IMR-90 (cell line): ENCODE measurements around the gene GMCL2. TPM values are rescaled to one million over a fixed set of nuclear protein-coding genes. Genes with fewer than 3 reads are reported as not detected.

ENCODE experiments used
- ATAC-seq: fragments of 200-7000 bp; cut with Tn5 transposase; 2 replicates; pipeline ENCODE4 v1.9.1; 2020; ENCODE audit warnings: low read depth, mild to moderate bottlenecking, moderate library complexity
- BruUV-seq: library from RNA; stranded (reverse); fragments of 400-500 nt; replicated peaks from 2 replicates; lab custom pipeline; 2021; lab: Mats Ljungman, UMichigan
- CTCF ChIA-PET: fragments of 300-600 bp; formaldehyde crosslinking; extraction: SDS; loops from one replicate; lab custom pipeline; 2021; ENCODE audit warnings: antibody characterized with exemption; lab: Yijun Ruan, JAX
- POLR2A ChIA-PET: fragments of 300-600 bp; sonication (Branson Sonifier 250); formaldehyde crosslinking; loops from one replicate; lab custom pipeline; 2022; ENCODE audit warnings: antibody characterized with exemption; ENCODE audit not compliant: unreplicated experiment; lab: Charles Lee
- DNase-seq: peaks from one replicate; pipeline ENCODE4 v3.0.0; 2013
- H2AFZ ChIP-seq: replicated peaks from 2 replicates; pipeline ENCODE3; 2013; ENCODE audit warnings: low read length, mild to moderate bottlenecking; ENCODE audit not compliant: poor library complexity
- H2AK5ac ChIP-seq: 2 replicates; pipeline ENCODE4 v1.6.1; 2013; ENCODE audit warnings: low read depth, low read length, inconsistent platforms
- H2AK9ac ChIP-seq: replicated peaks from 2 replicates; pipeline ENCODE3; 2013; ENCODE audit warnings: mild to moderate bottlenecking, low read depth, low read length, moderate library complexity; ENCODE audit not compliant: poor library complexity
- H2BK120ac ChIP-seq: 2 replicates; pipeline ENCODE4 v1.6.1; 2013; ENCODE audit warnings: low read depth, low read length, inconsistent platforms
- H2BK15ac ChIP-seq: 3 replicates; pipeline ENCODE4 v1.6.1; 2013; ENCODE audit warnings: low read depth, low read length, inconsistent platforms
- H2BK20ac ChIP-seq: 2 replicates; pipeline ENCODE4 v1.6.1; 2013; ENCODE audit warnings: low read depth, mild to moderate bottlenecking, inconsistent platforms, low read length, moderate library complexity
- H2BK5ac ChIP-seq: 2 replicates; pipeline ENCODE4 v1.6.1; 2013; ENCODE audit warnings: mild to moderate bottlenecking, low read depth, low read length, inconsistent platforms; ENCODE audit not compliant: poor library complexity, severe bottlenecking
- H3K14ac ChIP-seq: replicated peaks from 2 replicates; pipeline ENCODE4 v1.6.1; 2013; ENCODE audit warnings: low read depth, low read length, inconsistent platforms
- H3K18ac ChIP-seq: 2 replicates; pipeline ENCODE4 v1.6.1; 2013; ENCODE audit warnings: low read depth, low read length, control low read depth
- H3K23ac ChIP-seq: 2 replicates; pipeline ENCODE4 v1.6.1; 2013; ENCODE audit warnings: low read depth, low read length, inconsistent platforms
- H3K27ac ChIP-seq: 2 replicates; pipeline ENCODE4 v1.5.1; 2013; ENCODE audit warnings: mild to moderate bottlenecking, control low read depth, low read length; ENCODE audit not compliant: insufficient read depth
- H3K27me3 ChIP-seq: 2 replicates; pipeline ENCODE4 v1.6.1; 2013; ENCODE audit warnings: low read length; ENCODE audit not compliant: control insufficient read depth, insufficient read depth
- H3K36me3 ChIP-seq: 2 replicates; pipeline ENCODE4 v1.6.1; 2013; ENCODE audit warnings: low read length, mixed read lengths; ENCODE audit not compliant: control insufficient read depth, insufficient read depth
- H3K4ac ChIP-seq: 2 replicates; pipeline ENCODE4 v1.6.1; 2013; ENCODE audit warnings: low read depth, low read length, inconsistent platforms
- H3K4me1 ChIP-seq: 2 replicates; pipeline ENCODE4 v1.6.1; 2013; ENCODE audit warnings: low read length, mixed read lengths; ENCODE audit not compliant: control insufficient read depth, insufficient read depth
- H3K4me2 ChIP-seq: 2 replicates; pipeline ENCODE4 v1.6.1; 2013; ENCODE audit warnings: low read depth, mild to moderate bottlenecking, control low read depth, low read length, moderate library complexity
- H3K4me3 ChIP-seq: 2 replicates; pipeline ENCODE4 v1.5.1; 2013; ENCODE audit warnings: low read depth, mild to moderate bottlenecking, control low read depth, low read length, moderate library complexity; ENCODE audit not compliant: insufficient read depth
- H3K56ac ChIP-seq: 2 replicates; pipeline ENCODE4 v1.6.1; 2013; ENCODE audit warnings: low read length, inconsistent platforms; ENCODE audit not compliant: insufficient read depth; ENCODE audit errors: extremely low read depth
- H3K79me1 ChIP-seq, 2 experiments: 2 replicates each; pipeline ENCODE4 v1.6.1; 2013; ENCODE audit warnings: low read length in 2 of 2, inconsistent platforms in 1 of 2, low read depth in 1 of 2
- H3K9ac ChIP-seq: 2 replicates; pipeline ENCODE4 v1.6.1; 2013; ENCODE audit warnings: low read depth, low read length, control low read depth
- H3K9me1 ChIP-seq: 2 replicates; pipeline ENCODE4 v1.6.1; 2013; ENCODE audit warnings: low read length, inconsistent platforms; ENCODE audit not compliant: insufficient read depth
- H3K9me3 ChIP-seq: 2 replicates; pipeline ENCODE4 v1.6.1; 2013; ENCODE audit warnings: low read length; ENCODE audit not compliant: control insufficient read depth, insufficient read depth
- H4K20me1 ChIP-seq: 2 replicates; pipeline ENCODE4 v1.6.1; 2013; ENCODE audit warnings: low read length, inconsistent platforms; ENCODE audit not compliant: insufficient read depth
- H4K5ac ChIP-seq: 2 replicates; pipeline ENCODE4 v1.6.1; 2013; ENCODE audit warnings: mild to moderate bottlenecking, low read depth, low read length, control low read depth
- H4K8ac ChIP-seq, 2 experiments: 2 replicates each; pipeline ENCODE4 v1.6.1; 2013; ENCODE audit warnings: low read depth in 2 of 2, low read length in 2 of 2, control low read depth in 1 of 2, inconsistent platforms in 1 of 2
- H4K91ac ChIP-seq: 2 replicates; pipeline ENCODE4 v1.6.1; 2013; ENCODE audit warnings: low read depth, low read length, inconsistent platforms; ENCODE audit not compliant: insufficient read depth
- BHLHE40 ChIP-seq: fragments of 150-350 bp; IDR thresholded peaks from 2 replicates; pipeline ENCODE4 v1.6.1; 2016; ENCODE audit warnings: mild to moderate bottlenecking, low read depth, low read length
- CEBPB ChIP-seq: IDR thresholded peaks from 2 replicates; pipeline ENCODE4 v1.6.1; 2012; ENCODE audit warnings: low read depth, low read length, improper control_type of control experiment
- CHD1 ChIP-seq: IDR thresholded peaks from 2 replicates; pipeline ENCODE4 v1.6.1; 2012; ENCODE audit warnings: low read depth, low read length, improper control_type of control experiment
- CTCF ChIP-seq: conservative IDR thresholded peaks from 2 replicates; pipeline ENCODE4 v1.5.1; 2012; ENCODE audit warnings: mild to moderate bottlenecking, low read depth, low read length, improper control_type of control experiment
- ELK1 ChIP-seq: fragments of 150-350 bp; IDR thresholded peaks from 2 replicates; pipeline ENCODE4 v1.6.1; 2016; ENCODE audit warnings: low read depth, mild to moderate bottlenecking, low read length, moderate library complexity, borderline replicate concordance
- MXI1 ChIP-seq: IDR thresholded peaks from 2 replicates; pipeline ENCODE4 v1.6.1; 2012; ENCODE audit warnings: low read depth, mild to moderate bottlenecking, low read length, moderate library complexity, borderline replicate concordance
- NFE2L2 ChIP-seq: fragments of 150-350 bp; IDR thresholded peaks from 2 replicates; pipeline ENCODE4 v1.6.1; 2016; ENCODE audit warnings: low read depth, mild to moderate bottlenecking, low read length
- POLR2A ChIP-seq: IDR thresholded peaks from 2 replicates; pipeline ENCODE4 v1.6.1; 2012; ENCODE audit warnings: mild to moderate bottlenecking, low read depth, low read length
- RAD21 ChIP-seq: IDR thresholded peaks from 2 replicates; pipeline ENCODE4 v1.6.1; 2012; ENCODE audit warnings: low read length, improper control_type of control experiment
- SMC3 ChIP-seq: fragments of 150-350 bp; IDR thresholded peaks from 2 replicates; pipeline ENCODE4 v1.6.1; 2016; ENCODE audit warnings: low read depth, mild to moderate bottlenecking, antibody characterized with exemption, low read length, moderate library complexity
- WGBS, 2 experiments: methylation state at CpG; one replicate each; pipeline versions ENCODE4 v1.1.5 to v1.1.7; 2013; ENCODE audit warnings: missing lambda C conversion rate in 2 of 2; ENCODE audit not compliant: insufficient read length in 1 of 2; ENCODE audit errors: extremely low coverage in 2 of 2; 5-methylcytosine and 5-hydroxymethylcytosine counted together
- dilution Hi-C: fragments of 300-500 bp; cut with HindIII; formaldehyde crosslinking; loops from one replicate; pipeline ENCODE4 v1.14.3; 2018; ENCODE audit warnings: low sequenced_read_pairs; ENCODE audit not compliant: unreplicated experiment
- in situ Hi-C: fragments of 300-500 bp; cut with MboI; formaldehyde crosslinking; loops from 3 replicates; pipeline ENCODE4 v1.14.3; 2019; ENCODE audit warnings: low sequenced_read_pairs, inconsistent platforms, mixed read lengths
- intact Hi-C: fragments of 100-400 bp; cut with micrococcal nuclease; formaldehyde crosslinking; loops from 2 replicates; pipeline ENCODE4 v1.10.0; 2022
- polyA plus RNA-seq, 3 experiments: library from polyadenylated mRNA; depleted of rRNA; stranded (reverse); fragments of >200 nt; gene quantifications; 2 replicates each; pipeline ENCODE4 v1.2.3, GENCODE V29; 2012; ENCODE audit warnings: low replicate concordance in 1 of 3
- total RNA-seq: library from RNA; depleted of rRNA; stranded (reverse); fragments of >200 nt; gene quantifications from 2 replicates; pipeline ENCODE4 v1.2.3, GENCODE V29; 2012

Gene GMCL2
- total and polyA plus RNA-seq, 2 of the 4 experiments (the other 2 are of a cell fraction): not detected

- Histone ChIP-seq H4K5ac (no peak overlapping the region), H3K9me1 (peaks cover 10% of the 10 kb centered on the region), H3K4me1 (no peaks in the 10 kb centered on the region), H3K36me3 (peaks cover 48% of the 10 kb centered on the region), H3K27me3 (no peaks in the 10 kb centered on the region), H3K4me3 (no peak overlapping the region), H3K9me3 (no peaks in the 10 kb centered on the region), H2BK5ac (no peak overlapping the region), H2AK5ac (no peak overlapping the region), H4K91ac (no peak overlapping the region), H3K23ac (no peak overlapping the region), H2AK9ac (no peak overlapping the region), H3K14ac (no peak overlapping the region), H3K27ac (no peak overlapping the region), H3K4ac (no peak overlapping the region), H3K18ac (no peak overlapping the region), H2BK15ac (no peak overlapping the region), H3K4me2 (no peak overlapping the region), H2BK120ac (no peak overlapping the region), H3K56ac (no peak overlapping the region), H4K8ac (no peak overlapping the region), H3K79me1 (peaks cover 8 to 36% of the 10 kb centered on the region in 2 experiments; a peak in 3 of 4 replicates), H4K20me1 (peaks cover 19% of the 10 kb centered on the region), H3K9ac (no peak overlapping the region), H2AFZ (no peak overlapping the region), H2BK20ac (no peak overlapping the region)
- ChIA-PET CTCF (no interaction called here), POLR2A (no interaction called here)
- in situ Hi-C loops (no loop called here), dilution Hi-C loops (no loop called here), intact Hi-C loops (no loop called here)
- DNase-seq (no peak), ATAC-seq (no peak)
- no CpG with 5 or more reads among the region's 5 CpGs for WGBS, 2 experiments
- no TSS peak for BruUV-seq
- TF ChIP-seq SMC3 (no peak), BHLHE40 (no peak), NFE2L2 (no peak), CTCF (no peak), CEBPB (no peak), POLR2A (no peak), ELK1 (no peak), MXI1 (no peak), CHD1 (no peak), RAD21 (no peak)
Measured at GRCh38 chr5:178218237-178218776, 31.1 kb upstream of the GMCL2 start.
